Keratinocyte (primary cell): ENCODE results near the gene SNX30. TPM values are rescaled to one million over a fixed set of nuclear protein-coding genes. Genes with fewer than 3 reads are reported as not detected.

Experiments used
- DNase-seq: peaks from one replicate; pipeline ENCODE4 v3.0.0-alpha.2; 2011; ENCODE audit warnings: low read depth, missing footprints, low spot score
- FAIRE-seq: peaks from 2 replicates; lab custom pipeline; 2011; peaks lifted over from hg19 to GRCh38; lab: Jason Lieb, UNC
- H2AFZ ChIP-seq: 2 replicates; pipeline ENCODE4 v1.6.0; 2012; ENCODE audit warnings: low read length, control low read depth, inconsistent platforms; ENCODE audit not compliant: control insufficient read depth
- H3K27ac ChIP-seq: 2 replicates; pipeline ENCODE4 v1.5.1; 2011; ENCODE audit warnings: low read length; ENCODE audit not compliant: control insufficient read depth, insufficient read depth
- H3K27me3 ChIP-seq: 3 replicates; pipeline ENCODE4 v1.6.0; 2011; ENCODE audit warnings: low read length; ENCODE audit not compliant: control insufficient read depth, insufficient read depth; ENCODE audit errors: extremely low read depth
- H3K36me3 ChIP-seq, 2 experiments: 2 replicates in 1 of 2; 3 replicates in 1 of 2; pipeline ENCODE4 v1.5.1; 2011; ENCODE audit warnings: low read length in 2 of 2, mild to moderate bottlenecking in 1 of 2; ENCODE audit not compliant: control insufficient read depth in 2 of 2, insufficient read depth in 2 of 2; ENCODE audit errors: extremely low read depth in 1 of 2
- H3K4me1 ChIP-seq: 3 replicates; pipeline ENCODE4 v1.5.1; 2011; ENCODE audit warnings: low read length; ENCODE audit not compliant: control insufficient read depth, insufficient read depth; ENCODE audit errors: extremely low read depth
- H3K4me2 ChIP-seq: 3 replicates; pipeline ENCODE4 v1.6.0; 2011; ENCODE audit warnings: low read depth, low read length; ENCODE audit not compliant: control insufficient read depth, insufficient read depth; ENCODE audit errors: extremely low read depth
- H3K4me3 ChIP-seq, 3 experiments: fragments of 200-600 bp in 1 of 3; sonication (generic) in 1 of 3; 2 replicates in 2 of 3; 3 replicates in 1 of 3; pipeline ENCODE4 v1.5.1; 2011 to 2016; ENCODE audit warnings: low read length in 3 of 3, mild to moderate bottlenecking in 3 of 3, control low read depth in 2 of 3, inconsistent platforms in 1 of 3, low read depth in 1 of 3, mixed read lengths in 1 of 3, mixed run types in 1 of 3, moderate library complexity in 1 of 3; ENCODE audit not compliant: control insufficient read depth in 2 of 3, insufficient read depth in 2 of 3; ENCODE audit errors: extremely low read depth in 1 of 3
- H3K79me2 ChIP-seq: 2 replicates; pipeline ENCODE4 v1.6.0; 2012; ENCODE audit warnings: low read length; ENCODE audit not compliant: control insufficient read depth, insufficient read depth
- H3K9ac ChIP-seq: 3 replicates; pipeline ENCODE4 v1.6.0; 2011; ENCODE audit warnings: low read length; ENCODE audit not compliant: control insufficient read depth, insufficient read depth; ENCODE audit errors: extremely low read depth
- H3K9me1 ChIP-seq: 3 replicates; pipeline ENCODE4 v1.6.0; 2011; ENCODE audit warnings: low read length; ENCODE audit not compliant: control insufficient read depth, insufficient read depth; ENCODE audit errors: extremely low read depth
- H3K9me3 ChIP-seq: 2 replicates; pipeline ENCODE4 v1.5.1; 2012; ENCODE audit warnings: low read depth, low read length; ENCODE audit not compliant: control insufficient read depth
- H4K20me1 ChIP-seq: 3 replicates; pipeline ENCODE4 v1.6.0; 2011; ENCODE audit warnings: low read length; ENCODE audit not compliant: control insufficient read depth, insufficient read depth; ENCODE audit errors: extremely low read depth
- EZH2 ChIP-seq: IDR thresholded peaks from one replicate; pipeline ENCODE4 v1.6.1; 2012; ENCODE audit warnings: inconsistent platforms, mild to moderate bottlenecking, low read length, moderate library complexity
- dilution Hi-C: fragments of 300-500 bp; cut with MboI; formaldehyde crosslinking; loops from one replicate; pipeline ENCODE4 v1.7.0; 2020; ENCODE audit warnings: low sequenced_read_pairs; ENCODE audit not compliant: extremely low pct_ligation_motif_present
- polyA plus RNA-seq, 5 experiments: library from polyadenylated mRNA; depleted of rRNA in 3 of 5; stranded (reverse) in 3 of 5; stranded (forward) in 1 of 5; unstranded in 1 of 5; fragments of >200 nt; gene quantifications; 1 replicate in 1 of 5; 2 replicates in 3 of 5; 3 replicates in 1 of 5; pipeline versions ENCODE4 v1.2.1 to v1.2.3, GENCODE V29; 2011 to 2012; ENCODE audit warnings: missing spikeins in 2 of 5, low read depth in 1 of 5, low replicate concordance in 1 of 5
- TF ChIP-seq, protein P1 (sequence below), 3 experiments: IDR thresholded peaks in 1 of 3; conservative IDR thresholded peaks in 1 of 3; optimal IDR thresholded peaks in 1 of 3; 2 replicates in 2 of 3; 3 replicates in 1 of 3; pipeline versions ENCODE3 to v1.5.1; 2011; ENCODE audit warnings: low read length in 3 of 3, mild to moderate bottlenecking in 3 of 3, moderate library complexity in 2 of 3, control low read depth in 1 of 3, inconsistent platforms in 1 of 3; ENCODE audit not compliant: insufficient read depth in 2 of 3; ENCODE audit errors: extremely low read depth in 1 of 3

SNX30 gene
- polyA plus RNA-seq, 1 donor (not counting 4 experiments of a cell fraction or from before 2014, with no cell fraction given) = 9.0 TPM

DNA sequence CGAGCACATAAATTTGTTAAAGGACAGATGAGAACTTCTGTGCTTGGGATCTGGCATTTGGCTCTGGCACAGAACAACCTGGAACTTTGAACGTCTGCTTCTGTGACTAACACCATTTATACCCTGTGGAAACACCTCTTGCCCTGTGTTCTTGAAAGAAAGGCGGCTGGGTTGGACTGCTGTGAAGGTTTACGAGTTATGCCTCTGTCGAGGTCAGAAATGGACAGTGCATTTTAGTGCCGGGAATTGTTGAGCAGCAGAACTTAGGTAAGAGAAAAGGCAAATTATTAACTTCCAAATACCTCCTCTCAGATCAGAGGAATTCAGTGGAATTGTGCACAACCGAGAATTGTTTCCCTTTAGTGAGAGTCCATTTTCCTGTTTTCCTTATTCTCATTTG lies 18.6 kb upstream of the SNX30 start:
- H2AFZ ChIP-seq = no peak overlapping the region
- FAIRE-seq (no peak), DNase-seq (no peak)
- no peaks in the 10 kb centered on the region for H3K9me1 ChIP-seq
- H3K9ac ChIP-seq = no peak overlapping the region
- no peaks in the 10 kb centered on the region for H3K36me3 ChIP-seq
- peaks cover 3% of the 10 kb centered on the region for H3K4me1 ChIP-seq
- TF ChIP-seq, protein P1, sequence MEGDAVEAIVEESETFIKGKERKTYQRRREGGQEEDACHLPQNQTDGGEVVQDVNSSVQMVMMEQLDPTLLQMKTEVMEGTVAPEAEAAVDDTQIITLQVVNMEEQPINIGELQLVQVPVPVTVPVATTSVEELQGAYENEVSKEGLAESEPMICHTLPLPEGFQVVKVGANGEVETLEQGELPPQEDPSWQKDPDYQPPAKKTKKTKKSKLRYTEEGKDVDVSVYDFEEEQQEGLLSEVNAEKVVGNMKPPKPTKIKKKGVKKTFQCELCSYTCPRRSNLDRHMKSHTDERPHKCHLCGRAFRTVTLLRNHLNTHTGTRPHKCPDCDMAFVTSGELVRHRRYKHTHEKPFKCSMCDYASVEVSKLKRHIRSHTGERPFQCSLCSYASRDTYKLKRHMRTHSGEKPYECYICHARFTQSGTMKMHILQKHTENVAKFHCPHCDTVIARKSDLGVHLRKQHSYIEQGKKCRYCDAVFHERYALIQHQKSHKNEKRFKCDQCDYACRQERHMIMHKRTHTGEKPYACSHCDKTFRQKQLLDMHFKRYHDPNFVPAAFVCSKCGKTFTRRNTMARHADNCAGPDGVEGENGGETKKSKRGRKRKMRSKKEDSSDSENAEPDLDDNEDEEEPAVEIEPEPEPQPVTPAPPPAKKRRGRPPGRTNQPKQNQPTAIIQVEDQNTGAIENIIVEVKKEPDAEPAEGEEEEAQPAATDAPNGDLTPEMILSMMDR (optimal IDR thresholded peaks at IDR 0.05 in 1 of 3, IDR thresholded peaks at IDR 0.05 in 1 of 3, conservative IDR thresholded peaks at IDR 0.05 in 1 of 3; ENCODE audit: extremely low read depth in 1 of 3, insufficient read depth in 2 of 3, low read length in 3 of 3) = no peak
- TF ChIP-seq EZH2 = no peak
- H3K4me2 ChIP-seq = no peak overlapping the region
- H3K9me3 ChIP-seq = no peaks in the 10 kb centered on the region
- H3K27me3 ChIP-seq = no peaks in the 10 kb centered on the region
- dilution Hi-C loops = no loop called here
- H3K4me3 ChIP-seq = no peak overlapping the region
- no peak overlapping the region for H3K27ac ChIP-seq
- H4K20me1 ChIP-seq = no peaks in the 10 kb centered on the region
- H3K79me2 ChIP-seq = no peaks in the 10 kb centered on the region

DNA sequence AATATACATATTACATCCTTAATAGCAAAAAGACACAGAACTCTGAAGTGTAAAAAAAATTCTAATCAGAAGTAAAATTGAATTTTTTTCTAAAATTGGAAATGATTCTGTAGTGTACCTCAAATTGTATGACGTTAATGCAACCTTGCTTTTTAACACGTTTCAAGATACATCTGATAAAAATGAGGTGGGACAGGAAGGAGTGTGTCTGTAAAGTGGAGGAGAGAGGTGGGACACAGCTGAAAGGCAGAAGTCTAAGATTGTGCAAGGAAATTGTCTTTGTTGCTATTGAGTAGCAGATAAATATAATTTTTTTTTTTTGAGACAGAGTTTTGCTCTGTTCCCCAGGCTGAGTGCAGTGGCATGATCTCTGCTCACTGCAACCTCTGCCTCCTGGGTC lies 15.7 kb upstream of the SNX30 start:
- no peak overlapping the region for H3K4me2 ChIP-seq
- no peaks in the 10 kb centered on the region for H3K79me2 ChIP-seq
- H3K27ac ChIP-seq = no peak overlapping the region
- H3K9me1 ChIP-seq = no peaks in the 10 kb centered on the region
- H2AFZ ChIP-seq = no peak overlapping the region
- H3K27me3 ChIP-seq = no peaks in the 10 kb centered on the region
- H3K9ac ChIP-seq = no peak overlapping the region
- no peak overlapping the region for H3K4me3 ChIP-seq
- H3K4me1 ChIP-seq = peaks cover 6% of the 10 kb centered on the region
- FAIRE-seq (no peak), DNase-seq (no peak)
- no peaks in the 10 kb centered on the region for H3K9me3 ChIP-seq
- no peaks in the 10 kb centered on the region for H3K36me3 ChIP-seq
- H4K20me1 ChIP-seq = no peaks in the 10 kb centered on the region
- dilution Hi-C loops = no loop called here
- TF ChIP-seq, protein P1 (optimal IDR thresholded peaks at IDR 0.05 in 1 of 3, IDR thresholded peaks at IDR 0.05 in 1 of 3, conservative IDR thresholded peaks at IDR 0.05 in 1 of 3; ENCODE audit: extremely low read depth in 1 of 3, insufficient read depth in 2 of 3, low read length in 3 of 3) = no peak
- TF ChIP-seq EZH2 = no peak
